ENCODE results near the gene HHIPL1.

The HHIPL1 gene

GRCh38 chr14:99701260-99701659 is 56.3 kb downstream of the HHIPL1 start:
- DNase-seq (no peak), ATAC-seq (ENCODE audit: insufficient read depth, low read depth) (no peak)
- H3K4me3 ChIP-seq (ENCODE audit: low read depth in 1 of 2, low read length in 2 of 2), result no peak overlapping the region
- H2AFZ ChIP-seq (ENCODE audit: low read depth, low read length), result no peak overlapping the region
- H3K4me1 ChIP-seq (ENCODE audit: insufficient read depth, low read length), result no peaks in the 10 kb centered on the region
- no peak overlapping the region for H3K4me2 ChIP-seq (ENCODE audit: insufficient read depth, low read length)
- H3K9me3 ChIP-seq (ENCODE audit: insufficient read depth, low read length, severe bottlenecking), result peaks cover 20% of the 10 kb centered on the region
- H3K27ac ChIP-seq (ENCODE audit: low read length), result no peak overlapping the region
- peaks cover 4% of the 10 kb centered on the region; the same call in 1 of the 2 replicates for H4K20me1 ChIP-seq (ENCODE audit: insufficient read depth, low read length)
- no peaks in the 10 kb centered on the region for H3K27me3 ChIP-seq (ENCODE audit: insufficient read depth, low read length, poor library complexity)
- no peaks in the 10 kb centered on the region for H3K36me3 ChIP-seq (ENCODE audit: insufficient read depth, low read length)
- H3K79me2 ChIP-seq (ENCODE audit: insufficient read depth, low read length), result no peaks in the 10 kb centered on the region
- TF ChIP-seq CTCF (IDR thresholded peaks at IDR 0.05; ENCODE audit: borderline replicate concordance, extremely low read depth, low read length, poor library complexity, severe bottlenecking) (no peak), EZH2 (IDR thresholded peaks at IDR 0.05; ENCODE audit: borderline replicate concordance, low read depth, low read length, severe bottlenecking) (no peak)
- no peak overlapping the region for H3K9ac ChIP-seq (ENCODE audit: low read depth, low read length)

GRCh38 chr14:99702115-99702514 is 57.2 kb downstream of the HHIPL1 start:
- peaks cover 20% of the 10 kb centered on the region for H3K9me3 ChIP-seq (ENCODE audit: insufficient read depth, low read length, severe bottlenecking)
- DNase-seq, result no peak
- H3K4me2 ChIP-seq (ENCODE audit: insufficient read depth, low read length), result no peak overlapping the region
- no peak overlapping the region for H3K4me3 ChIP-seq (ENCODE audit: low read depth in 1 of 2, low read length in 2 of 2)
- H2AFZ ChIP-seq (ENCODE audit: low read depth, low read length), result no peak overlapping the region
- no peak overlapping the region for H3K27ac ChIP-seq (ENCODE audit: low read length)
- no peaks in the 10 kb centered on the region for H3K27me3 ChIP-seq (ENCODE audit: insufficient read depth, low read length, poor library complexity)
- no peak for TF ChIP-seq CTCF (IDR thresholded peaks at IDR 0.05; ENCODE audit: borderline replicate concordance, extremely low read depth, low read length, poor library complexity, severe bottlenecking)
- TF ChIP-seq EZH2 (IDR thresholded peaks at IDR 0.05; ENCODE audit: borderline replicate concordance, low read depth, low read length, severe bottlenecking), result no peak
- H3K9ac ChIP-seq (ENCODE audit: low read depth, low read length), result no peak overlapping the region
- ATAC-seq (ENCODE audit: insufficient read depth, low read depth), result no peak
- no peaks in the 10 kb centered on the region for H3K36me3 ChIP-seq (ENCODE audit: insufficient read depth, low read length)
- H4K20me1 ChIP-seq (ENCODE audit: insufficient read depth, low read length), result peaks cover 4% of the 10 kb centered on the region; the same call in 1 of the 2 replicates
- H3K4me1 ChIP-seq (ENCODE audit: insufficient read depth, low read length), result no peaks in the 10 kb centered on the region
- no peaks in the 10 kb centered on the region for H3K79me2 ChIP-seq (ENCODE audit: insufficient read depth, low read length)

- no peaks in the 10 kb centered on the region for H3K36me3 ChIP-seq (ENCODE audit: insufficient read depth, low read length)
- H2AFZ ChIP-seq (ENCODE audit: low read depth, low read length), result no peak overlapping the region
- H3K4me2 ChIP-seq (ENCODE audit: insufficient read depth, low read length), result no peak overlapping the region
- peaks cover 4% of the 10 kb centered on the region; the same call in 1 of the 2 replicates for H4K20me1 ChIP-seq (ENCODE audit: insufficient read depth, low read length)
- ATAC-seq (ENCODE audit: insufficient read depth, low read depth) (no peak), DNase-seq (no peak)
- H3K9me3 ChIP-seq (ENCODE audit: insufficient read depth, low read length, severe bottlenecking), result peaks cover 20% of the 10 kb centered on the region
- no peaks in the 10 kb centered on the region for H3K79me2 ChIP-seq (ENCODE audit: insufficient read depth, low read length)
- no peaks in the 10 kb centered on the region for H3K4me1 ChIP-seq (ENCODE audit: insufficient read depth, low read length)
- H3K27me3 ChIP-seq (ENCODE audit: insufficient read depth, low read length, poor library complexity), result no peaks in the 10 kb centered on the region
- H3K4me3 ChIP-seq (ENCODE audit: low read depth in 1 of 2, low read length in 2 of 2), result no peak overlapping the region
- TF ChIP-seq EZH2 (IDR thresholded peaks at IDR 0.05; ENCODE audit: borderline replicate concordance, low read depth, low read length, severe bottlenecking) (no peak), CTCF (IDR thresholded peaks at IDR 0.05; ENCODE audit: borderline replicate concordance, extremely low read depth, low read length, poor library complexity, severe bottlenecking) (no peak)
- H3K9ac ChIP-seq (ENCODE audit: low read depth, low read length), result no peak overlapping the region
- no peak overlapping the region for H3K27ac ChIP-seq (ENCODE audit: low read length)
These were observed 58.5 kb downstream of the HHIPL1 start for GRCh38 chr14:99703381-99703780.

GRCh38 chr14:99704037-99704436 is 59.1 kb downstream of the HHIPL1 start:
- TF ChIP-seq EZH2 (IDR thresholded peaks at IDR 0.05; ENCODE audit: borderline replicate concordance, low read depth, low read length, severe bottlenecking), result no peak
- no peak for TF ChIP-seq CTCF (IDR thresholded peaks at IDR 0.05; ENCODE audit: borderline replicate concordance, extremely low read depth, low read length, poor library complexity, severe bottlenecking)
- H3K79me2 ChIP-seq (ENCODE audit: insufficient read depth, low read length), result no peaks in the 10 kb centered on the region
- no peaks in the 10 kb centered on the region for H3K4me1 ChIP-seq (ENCODE audit: insufficient read depth, low read length)
- ATAC-seq (ENCODE audit: insufficient read depth, low read depth) (no peak), DNase-seq (no peak)
- no peaks in the 10 kb centered on the region for H3K27me3 ChIP-seq (ENCODE audit: insufficient read depth, low read length, poor library complexity)
- no peak overlapping the region for H3K9ac ChIP-seq (ENCODE audit: low read depth, low read length)
- no peak overlapping the region for H3K27ac ChIP-seq (ENCODE audit: low read length)
- H3K36me3 ChIP-seq (ENCODE audit: insufficient read depth, low read length), result no peaks in the 10 kb centered on the region
- no peak overlapping the region for H3K4me2 ChIP-seq (ENCODE audit: insufficient read depth, low read length)
- no peak overlapping the region for H3K4me3 ChIP-seq (ENCODE audit: low read depth in 1 of 2, low read length in 2 of 2)
- H4K20me1 ChIP-seq (ENCODE audit: insufficient read depth, low read length), result no peaks in the 10 kb centered on the region
- no peak overlapping the region for H2AFZ ChIP-seq (ENCODE audit: low read depth, low read length)
- peaks cover 20% of the 10 kb centered on the region for H3K9me3 ChIP-seq (ENCODE audit: insufficient read depth, low read length, severe bottlenecking)
